ENCODE results near the gene ADRB1. TPM values are rescaled to one million over a fixed set of nuclear protein-coding genes. Genes with fewer than 3 reads are reported as not detected.

The ADRB1 gene
- total and polyA plus RNA-seq, 2 of the 4 experiments (the other 2 are of a cell fraction), result not detected

GRCh38 chr10:114031073-114031972 is 12.3 kb upstream of the ADRB1 start (continued):
- no peak for TF ChIP-seq FOS (IDR thresholded peaks at IDR 0.05; ENCODE audit: low read depth, low read length)

- Histone ChIP-seq H3K27ac (ENCODE audit: insufficient read depth, low read length) (no peak overlapping the region), H3K9me1 (ENCODE audit: insufficient read depth, low read length) (no peaks in the 10 kb centered on the region), H2AK5ac (ENCODE audit: low read depth, low read length) (no peak overlapping the region), H3K9ac (ENCODE audit: low read depth, low read length) (no peak overlapping the region), H2BK15ac (ENCODE audit: low read depth, low read length) (no peak overlapping the region), H4K91ac (ENCODE audit: insufficient read depth, low read depth, low read length) (no peak overlapping the region), H4K5ac (ENCODE audit: low read depth, low read length) (no peak overlapping the region), H3K9me3 (ENCODE audit: control insufficient read depth, insufficient read depth, low read length) (no peaks in the 10 kb centered on the region), H2AK9ac (replicated peaks; ENCODE audit: low read depth, low read length, poor library complexity) (no peak overlapping the region), H4K20me1 (ENCODE audit: insufficient read depth, low read length) (no peaks in the 10 kb centered on the region), H2BK20ac (ENCODE audit: low read depth, low read length) (no peak overlapping the region), H3K56ac (ENCODE audit: extremely low read depth, insufficient read depth, low read length) (no peak overlapping the region), H3K23ac (ENCODE audit: low read depth, low read length) (no peak overlapping the region), H3K4me2 (ENCODE audit: low read depth, low read length) (no peak overlapping the region), H3K4me3 (ENCODE audit: insufficient read depth, low read depth, low read length) (no peak overlapping the region), H3K79me1 (ENCODE audit: low read depth in 1 of 2, low read length in 2 of 2) (no peaks in the 10 kb centered on the region), H3K14ac (replicated peaks; ENCODE audit: low read depth, low read length) (no peak overlapping the region), H2BK5ac (ENCODE audit: low read depth, low read length, poor library complexity, severe bottlenecking) (no peak overlapping the region), H3K36me3 (ENCODE audit: control insufficient read depth, insufficient read depth, low read length) (no peaks in the 10 kb centered on the region), H4K8ac (ENCODE audit: low read depth in 2 of 2, low read length in 2 of 2) (no peak overlapping the region), H3K18ac (ENCODE audit: low read depth, low read length) (no peak overlapping the region), H2BK120ac (ENCODE audit: low read depth, low read length) (no peak overlapping the region), H3K4me1 (ENCODE audit: control insufficient read depth, insufficient read depth, low read length) (no peaks in the 10 kb centered on the region), H3K27me3 (ENCODE audit: control insufficient read depth, insufficient read depth, low read length) (peaks cover 12% of the 10 kb centered on the region), H2AFZ (replicated peaks; ENCODE audit: low read length, poor library complexity) (no peak overlapping the region), H3K4ac (ENCODE audit: low read depth, low read length) (no peak overlapping the region)
- ATAC-seq (ENCODE audit: low read depth) (no peak), DNase-seq (no peak)
- ChIA-PET POLR2A (ENCODE audit: unreplicated experiment) (no interaction called here), CTCF (no interaction called here)
- WGBS, 2 experiments (ENCODE audit: extremely low coverage in 2 of 2, insufficient read length in 1 of 2), result no CpG with 5 or more reads among the region's 3 CpGs
- in situ Hi-C loops (cut with MboI; ENCODE audit: low sequenced_read_pairs), result no loop called here
- dilution Hi-C loops (cut with HindIII; ENCODE audit: low sequenced_read_pairs, unreplicated experiment), result no loop called here
- intact Hi-C loops (cut with micrococcal nuclease), result no loop called here
- BruUV-seq (replicated peaks), result no TSS peak
- TF ChIP-seq MXI1 (IDR thresholded peaks at IDR 0.05; ENCODE audit: borderline replicate concordance, low read depth, low read length), result no peak
- no peak for TF ChIP-seq CEBPB (IDR thresholded peaks at IDR 0.05; ENCODE audit: low read depth, low read length)
- no peak for TF ChIP-seq CHD1 (IDR thresholded peaks at IDR 0.05; ENCODE audit: low read depth, low read length)
- TF ChIP-seq CTCF (conservative IDR thresholded peaks at IDR 0.05; ENCODE audit: low read depth, low read length), result no peak
- TF ChIP-seq MAFK (IDR thresholded peaks at IDR 0.05; ENCODE audit: low read depth, low read length), result no peak
- no peak for TF ChIP-seq RAD21 (IDR thresholded peaks at IDR 0.05; ENCODE audit: low read length)
- no peak for TF ChIP-seq SMC3 (IDR thresholded peaks at IDR 0.05; ENCODE audit: low read depth, low read length)
- no peak for TF ChIP-seq ELK1 (IDR thresholded peaks at IDR 0.05; ENCODE audit: borderline replicate concordance, low read depth, low read length)
- TF ChIP-seq FOS (IDR thresholded peaks at IDR 0.05; ENCODE audit: low read depth, low read length), result no peak
- no peak for TF ChIP-seq MAZ (IDR thresholded peaks at IDR 0.05; ENCODE audit: borderline replicate concordance, low read depth, low read length)
- TF ChIP-seq RCOR1 (IDR thresholded peaks at IDR 0.05; ENCODE audit: insufficient replicate concordance, low read length), result no peak
- no peak for TF ChIP-seq NFE2L2 (IDR thresholded peaks at IDR 0.05; ENCODE audit: low read depth, low read length)
- TF ChIP-seq POLR2A (IDR thresholded peaks at IDR 0.05; ENCODE audit: low read depth, low read length), result no peak
- TF ChIP-seq RFX5 (IDR thresholded peaks at IDR 0.05; ENCODE audit: low read depth, low read length), result no peak
These were observed 10.1 kb upstream of the ADRB1 start for GRCh38 chr10:114033566-114033965.
